ENCODE data around the gene RAB15.

GRCh38 chr14:65000898-65001591 is 28.9 kb upstream of the RAB15 start:
- TF ChIP-seq CTCF (conservative IDR thresholded peaks at IDR 0.05; ENCODE audit: low read depth, low read length) (no peak), EZH2 (IDR thresholded peaks at IDR 0.05; ENCODE audit: low read length, unreplicated experiment) (no peak), EZH2phosphoT487 (IDR thresholded peaks at IDR 0.05; ENCODE audit: borderline replicate concordance, low read length) (no peak)

All from PC-3 (cell line).